Measurements from ENCODE around the gene THAP7. TPM values are rescaled to one million over a fixed set of nuclear protein-coding genes. Genes with fewer than 3 reads are reported as not detected.
A peak's percentile ranks its signal among the peaks of the same experiment; 100 is the strongest.

The THAP7 gene
- total and polyA plus RNA-seq, 2 donors (not counting 1 experiment from before 2014, with no cell fraction given), result 37.7 to 70.1 TPM

- H3K4me2 ChIP-seq (replicated peaks; ENCODE audit: low read depth, low read length, poor library complexity, severe bottlenecking), result peak overlapping the region; percentile 92
Measured at GRCh38 chr22:20956258-20957101, 45.4 kb downstream of the THAP7 start.

More at GRCh38 chr22:20956258-20957101, 45.4 kb downstream of the THAP7 start:
- DNase-seq (no peak), ATAC-seq (ENCODE audit: low read depth) (no peak)
- H3K9me3 Mint-ChIP-seq (ENCODE audit: insufficient read depth), result no peaks in the 10 kb centered on the region
- H3K4me3 Mint-ChIP-seq, result peak overlapping the region; percentile 78
- no peak overlapping the region for H3K27ac Mint-ChIP-seq
- Histone ChIP-seq H3K27me3 (replicated peaks in 1 of 4; ENCODE audit: control extremely low read depth in 1 of 4, control insufficient read depth in 3 of 4, insufficient read depth in 4 of 4, low read length in 3 of 4) (peaks cover 0 to 26% (median 7%) of the 10 kb centered on the region in 4 experiments), H2AFZ (ENCODE audit: insufficient read depth, low read depth, low read length, poor library complexity, severe bottlenecking) (peak overlapping the region; percentile 72), H3K36me3 (replicated peaks in 1 of 2; ENCODE audit: control extremely low read depth in 1 of 2, control insufficient read depth in 1 of 2, extremely low read depth in 1 of 2, insufficient read depth in 2 of 2, low read length in 1 of 2) (peaks cover 2 to 23% of the 10 kb centered on the region in 2 experiments), H4K20me1 (ENCODE audit: control insufficient read depth, insufficient read depth, low read length, poor library complexity, severe bottlenecking) (peaks cover 29% of the 10 kb centered on the region), H3K9ac (ENCODE audit: low read length) (peak overlapping the region; percentile 76), H3K79me2 (ENCODE audit: control insufficient read depth, insufficient read depth, low read length) (peaks cover 9% of the 10 kb centered on the region), H3K4me3 (ENCODE audit: control extremely low read depth in 1 of 5, extremely low read depth in 1 of 5, insufficient read depth in 1 of 5, low read depth in 2 of 5, low read length in 4 of 5) (peak overlapping the region in 4 of 5 experiments; percentile 55 to 69 (median 60)), H3K4me1 (ENCODE audit: control insufficient read depth in 2 of 2, insufficient read depth in 2 of 2, low read length in 2 of 2) (peaks cover 16 to 18% of the 10 kb centered on the region in 2 donors), H3K27ac (ENCODE audit: low read length in 2 of 2) (no peak overlapping the region), H3K9me3 (ENCODE audit: control extremely low read depth in 1 of 3, control insufficient read depth in 2 of 3, insufficient read depth in 1 of 3, low read length in 2 of 3) (no peaks in the 10 kb centered on the region)
- H3K4me1 Mint-ChIP-seq, result peaks cover 16% of the 10 kb centered on the region
- H3K27me3 Mint-ChIP-seq, result peaks cover 13% of the 10 kb centered on the region
- no peak for TF ChIP-seq EZH2 (IDR thresholded peaks at IDR 0.05; ENCODE audit: borderline replicate concordance, insufficient read depth, low read depth, low read length, poor library complexity, severe bottlenecking)
- no peak for TF ChIP-seq CTCF (IDR thresholded peaks at IDR 0.05)
- intact Hi-C loops (cut with micrococcal nuclease), result loop anchor here (5.0 kb wide), 1 partner anchor 39 kb away; the partner anchor contains the start of gene CRKL
- CTCF ChIA-PET, result no interaction called here
- 62% methylated on average over 27 of the region's 27 CpGs for WGBS (ENCODE audit: insufficient coverage)
- POLR2A ChIA-PET, result no interaction called here
